CD4-positive, alpha-beta T cell treated with Interleukin-21 for 1 hour (primary cell): ENCODE results near the gene GHRH.

Experiments
- DNase-seq: peaks from one replicate; pipeline ENCODE4 v3.0.0-alpha.2; 2020

GHRH gene

DNA sequence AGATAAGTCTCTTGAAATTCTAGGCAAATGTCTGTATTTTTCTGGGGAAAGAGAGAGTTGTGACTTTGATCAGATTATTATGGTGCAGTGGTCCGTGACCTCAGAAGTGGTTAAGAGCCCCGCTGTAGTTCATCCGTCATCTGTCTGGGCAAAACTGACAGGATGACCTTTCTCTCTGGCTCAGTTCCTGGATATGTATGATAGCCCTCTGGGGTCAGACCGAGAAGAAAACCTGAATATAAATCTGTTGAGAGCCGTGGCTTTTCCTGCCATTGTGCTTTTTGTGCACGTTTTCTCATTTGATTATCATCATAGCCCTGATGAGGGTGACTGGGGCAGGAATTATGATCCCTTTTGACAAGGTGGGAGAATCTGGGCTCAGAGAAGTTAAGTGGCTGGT lies 26.5 kb downstream of the GHRH start:
- DNase-seq = no peak

GRCh38 chr20:37234254-37234581 lies 27.4 kb downstream of the GHRH start:
- DNase-seq = no peak

- no peak for DNase-seq
These were observed 27.9 kb downstream of the GHRH start for GRCh38 chr20:37233548-37234253.

- no peak for DNase-seq
These were observed 29.5 kb downstream of the GHRH start for GRCh38 chr20:37231947-37232630.

DNA sequence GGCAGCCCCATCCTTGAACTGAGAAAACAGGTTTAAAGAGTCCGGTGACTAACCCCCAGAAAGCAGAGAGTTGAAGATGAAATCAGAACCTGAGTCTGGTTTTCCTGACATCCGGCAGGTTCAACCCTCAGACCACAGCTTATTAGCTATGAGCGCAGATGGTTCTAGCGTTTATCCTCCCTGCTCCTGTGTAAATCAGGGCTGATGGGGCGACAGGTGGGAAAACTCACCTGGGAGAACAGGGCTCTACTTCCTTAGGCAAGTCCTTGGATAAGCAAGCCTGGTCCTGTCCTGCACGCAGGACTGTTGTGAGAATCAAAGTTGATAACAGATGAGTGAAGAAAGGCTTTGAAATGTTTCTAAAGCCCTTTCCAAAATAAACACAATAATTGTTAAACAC lies 31.4 kb downstream of the GHRH start:
- DNase-seq = no peak

DNA sequence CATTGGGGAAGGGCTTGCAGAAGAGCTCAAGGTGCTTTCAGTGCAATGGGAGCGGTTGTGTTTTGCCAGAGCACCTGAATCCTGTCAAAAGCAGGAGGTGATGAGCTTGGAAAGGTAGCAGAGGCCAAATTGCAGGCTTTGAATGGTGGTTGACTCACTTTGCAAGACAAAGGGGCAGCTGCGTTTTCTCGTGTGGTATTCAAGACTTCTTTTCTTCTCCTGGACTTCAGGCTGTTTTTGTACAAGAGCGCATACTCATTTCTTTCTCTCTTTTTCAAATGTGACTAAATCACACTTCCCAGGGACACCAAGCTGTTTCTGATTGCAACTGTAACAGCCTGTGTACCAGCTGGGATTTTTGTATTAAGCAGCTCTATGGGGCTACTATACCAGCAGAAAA lies 32.3 kb downstream of the GHRH start:
- DNase-seq = no peak

- no peak for DNase-seq
These were observed 33.0 kb downstream of the GHRH start for GRCh38 chr20:37228656-37229055.

- no peak for DNase-seq
These were observed 33.5 kb downstream of the GHRH start for GRCh38 chr20:37228082-37228481.

DNA sequence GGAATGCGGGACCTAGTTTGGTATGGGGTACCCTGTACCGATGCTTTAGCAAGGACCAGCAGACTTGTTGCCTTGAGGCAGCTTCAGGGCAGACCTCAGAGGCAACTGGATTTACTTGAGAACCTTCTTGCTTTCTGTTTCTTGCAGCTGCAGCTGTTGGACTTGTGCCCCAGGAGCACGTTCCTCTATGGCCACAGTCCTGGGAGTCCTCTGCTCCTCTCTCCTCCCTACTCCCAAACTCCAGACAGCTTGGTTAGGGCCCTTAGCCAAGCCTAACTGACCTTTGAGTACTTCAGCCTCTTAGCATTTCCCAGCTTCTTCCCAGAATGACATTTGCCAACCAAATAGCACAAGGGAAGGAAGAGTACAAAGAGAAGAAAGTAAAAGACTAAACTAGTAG lies 34.7 kb downstream of the GHRH start:
- DNase-seq = no peak

- no peak for DNase-seq
These were observed 36.5 kb downstream of the GHRH start for GRCh38 chr20:37225146-37225545.

GRCh38 chr20:37223053-37223452 lies 38.6 kb downstream of the GHRH start:
- DNase-seq = peak; percentile 20

DNA sequence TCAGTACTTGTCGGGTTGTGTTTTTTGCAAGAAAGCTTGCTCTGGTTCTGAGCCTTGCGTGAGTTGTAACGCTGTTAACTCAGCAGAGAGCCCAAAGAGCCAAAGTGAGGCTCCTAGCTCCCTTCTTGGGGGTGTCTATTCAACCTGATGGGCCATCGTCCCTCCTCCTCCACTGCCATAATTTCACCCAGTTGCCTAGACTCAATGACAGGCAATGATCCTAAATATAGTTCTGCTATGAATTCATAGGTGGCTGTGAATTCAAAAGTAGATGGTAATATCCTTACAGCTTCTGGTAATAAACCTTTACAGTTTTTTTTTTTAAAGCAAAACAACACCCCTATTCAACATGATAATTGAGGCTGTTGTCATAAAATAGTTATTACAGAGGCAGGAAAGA lies 39.5 kb downstream of the GHRH start:
- DNase-seq = no peak

- no peak for DNase-seq
These were observed 40.9 kb downstream of the GHRH start for GRCh38 chr20:37220731-37221130.

GRCh38 chr20:37219751-37220668 lies 41.6 kb downstream of the GHRH start:
- DNase-seq = no peak

DNA sequence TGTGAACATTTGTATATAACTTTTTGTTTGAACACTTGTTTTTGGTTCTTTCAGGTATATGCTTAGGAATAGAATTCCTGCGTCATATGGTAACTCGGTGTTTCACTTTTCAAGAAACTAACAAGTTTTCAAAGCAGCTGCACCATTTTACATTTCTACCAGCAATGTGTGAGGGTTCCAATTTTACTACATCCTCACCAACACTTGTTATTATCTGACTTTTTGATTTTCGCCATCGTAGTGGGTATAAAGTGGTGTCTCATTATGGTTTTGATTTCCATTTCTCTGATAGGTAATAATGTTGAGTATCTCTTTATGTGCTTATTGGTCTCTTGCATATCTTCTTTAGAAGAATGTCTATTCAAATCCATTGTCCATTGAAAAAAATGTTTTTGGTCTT lies 42.6 kb downstream of the GHRH start:
- no peak for DNase-seq

DNA sequence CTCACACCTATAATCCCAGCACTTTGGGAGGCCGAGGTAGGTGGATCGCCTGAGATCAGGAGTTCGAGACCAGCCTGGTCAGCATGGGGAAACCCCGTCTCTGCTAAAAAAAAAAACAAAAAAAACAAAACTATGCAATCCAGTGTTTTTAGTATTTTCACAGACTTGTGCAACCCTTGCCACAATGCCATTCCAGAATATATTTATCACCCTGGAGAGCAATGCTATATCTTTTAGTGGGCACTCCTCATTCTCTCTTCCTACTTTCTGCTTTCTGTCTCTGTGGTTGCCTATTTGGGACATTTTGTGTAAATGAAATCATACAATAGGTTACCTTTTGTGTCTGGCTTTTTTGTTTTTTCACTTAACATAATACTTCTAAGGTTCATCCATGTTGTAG lies 43.2 kb downstream of the GHRH start:
- DNase-seq = no peak

DNA sequence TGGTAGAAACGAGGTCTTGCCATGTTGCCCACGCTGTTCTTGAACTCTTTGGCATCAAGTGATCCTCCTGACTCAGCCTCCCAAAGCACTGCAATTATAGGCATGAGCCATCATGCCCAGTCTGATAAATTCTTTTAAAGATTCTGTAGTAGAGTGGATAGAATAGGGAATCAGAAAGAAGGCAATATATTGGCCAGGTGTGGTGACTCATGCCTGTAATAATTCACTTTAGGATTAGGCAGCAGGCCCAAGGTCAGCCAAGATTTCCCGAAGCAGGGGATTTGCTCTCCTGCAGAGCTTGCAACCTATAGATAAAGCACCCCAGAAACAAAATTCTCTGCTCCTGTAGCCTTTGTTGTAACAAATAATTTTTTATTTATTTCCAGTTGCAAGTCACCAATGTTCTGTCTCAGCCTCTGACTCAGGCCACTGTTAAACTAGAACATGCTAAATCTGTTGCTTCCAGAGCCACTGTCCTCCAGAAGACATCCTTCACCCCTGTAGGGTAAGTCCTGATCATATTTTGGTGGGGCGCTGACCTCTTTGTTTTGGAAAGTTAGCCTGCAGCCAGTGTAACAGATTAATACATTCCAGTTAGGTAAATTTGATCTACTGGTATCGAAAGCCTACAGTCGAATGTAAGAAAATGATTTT lies 51.8 kb downstream of the GHRH start:
- no peak for DNase-seq

DNA sequence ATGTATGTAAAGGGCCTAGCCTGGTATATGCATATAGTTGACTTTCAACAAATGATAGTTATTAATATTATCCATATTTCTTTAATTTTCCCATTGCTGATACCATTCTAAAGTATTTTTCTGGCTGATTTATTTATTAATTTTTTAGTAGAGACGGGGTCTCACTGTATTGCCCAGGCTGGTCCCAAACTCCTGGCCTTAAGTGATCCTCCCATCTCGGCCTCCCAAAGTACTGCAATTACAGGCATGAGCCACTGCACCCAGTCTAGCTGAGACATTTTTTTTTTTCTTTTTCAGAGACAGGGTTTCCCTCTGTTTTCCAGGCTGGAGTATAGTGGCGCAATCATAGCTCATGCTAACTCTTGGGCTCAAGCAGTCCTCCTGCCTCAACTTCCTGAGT lies 52.4 kb downstream of the GHRH start:
- no peak for DNase-seq

DNA sequence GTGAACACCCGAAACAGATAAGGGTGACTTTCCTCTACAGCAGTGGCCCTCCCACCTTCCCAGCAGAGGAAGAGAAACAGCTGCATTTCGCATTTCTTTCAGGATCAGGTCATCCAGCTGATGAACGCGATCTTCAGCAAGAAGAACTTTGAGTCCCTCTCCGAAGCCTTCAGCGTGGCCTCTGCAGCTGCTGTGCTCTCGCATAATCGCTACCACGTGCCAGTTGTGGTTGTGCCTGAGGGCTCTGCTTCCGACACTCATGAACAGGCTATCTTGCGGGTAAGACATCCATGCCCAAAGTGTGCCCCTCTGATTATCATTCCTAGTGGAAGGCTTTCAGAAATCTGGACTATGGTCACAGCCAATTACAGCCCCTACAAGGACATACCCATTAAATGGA lies 54.4 kb downstream of the GHRH start:
- DNase-seq = no peak

GRCh38 chr20:37205794-37206193 lies 55.8 kb downstream of the GHRH start:
- DNase-seq = no peak

DNA sequence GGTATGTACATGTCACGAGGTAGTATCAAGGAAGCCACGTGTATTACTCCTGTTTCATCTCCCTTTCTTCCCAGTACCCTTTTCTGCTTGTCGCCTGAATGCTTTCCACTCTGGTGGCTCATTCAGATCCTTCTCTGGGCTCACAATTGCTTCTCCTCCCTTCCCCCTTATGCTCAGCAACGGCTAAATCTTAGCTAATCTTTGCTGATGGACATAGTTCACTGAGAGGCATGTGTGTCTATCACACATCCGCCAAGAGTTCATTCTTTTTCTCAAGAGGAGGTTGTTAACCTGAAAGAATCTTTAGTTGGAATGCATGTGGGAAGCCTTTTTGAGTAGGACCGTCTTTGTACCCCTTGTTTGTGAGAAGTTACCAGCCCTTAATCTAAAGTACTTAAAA lies 56.5 kb downstream of the GHRH start:
- no peak for DNase-seq

GRCh38 chr20:37204056-37204455 lies 57.6 kb downstream of the GHRH start:
- DNase-seq = no peak

GRCh38 chr20:37202267-37202943 lies 59.2 kb downstream of the GHRH start:
- peak; percentile 30 for DNase-seq
